Mammary epithelial cell (primary cell): ENCODE measurements around the gene CNTN5.

ENCODE experiments used
- CTCF ChIP-seq, 2 donors: IDR thresholded peaks in 1 of 2; conservative IDR thresholded peaks in 1 of 2; 2 replicates each; pipeline ENCODE4 v1.5.1; 2011 to 2012; ENCODE audit warnings: inconsistent platforms in 2 of 2, low read length in 2 of 2, mild to moderate bottlenecking in 2 of 2, control low read depth in 1 of 2, low read depth in 1 of 2; ENCODE audit not compliant: insufficient read depth in 1 of 2; ENCODE audit errors: extremely low read depth in 1 of 2
- EZH2 ChIP-seq: IDR thresholded peaks from 2 replicates; pipeline ENCODE4 v1.6.1; 2012; ENCODE audit warnings: low read length, inconsistent platforms, borderline replicate concordance

- TF ChIP-seq CTCF (conservative IDR thresholded peaks at IDR 0.05 in 1 of 2, IDR thresholded peaks at IDR 0.05 in 1 of 2; ENCODE audit: extremely low read depth in 1 of 2, insufficient read depth in 1 of 2, low read depth in 1 of 2, low read length in 2 of 2): no peak
- no peak for TF ChIP-seq EZH2
These were observed 900.2 kb downstream of the CNTN5 start for GRCh38 chr11:99920956-99921355.
